Nephron (organoid): ENCODE results near the gene KRTAP10-6.

Experiments
- H3K27ac Mint-ChIP-seq, 3 experiments: 2 replicates each; pipeline ENCODE4 v1.8.0; 2020; ENCODE audit warnings: mixed read lengths in 3 of 3, mild to moderate bottlenecking in 2 of 3, moderate library complexity in 1 of 3
- H3K27me3 Mint-ChIP-seq: 2 replicates; pipeline ENCODE4 v1.8.0; 2021; ENCODE audit warnings: low read depth, mild to moderate bottlenecking, moderate library complexity, mixed read lengths
- H3K36me3 Mint-ChIP-seq: 2 replicates; pipeline ENCODE4 v1.8.0; 2020; ENCODE audit warnings: low read depth, mixed read lengths
- H3K4me1 Mint-ChIP-seq: 2 replicates; pipeline ENCODE4 v1.8.0; 2020; ENCODE audit warnings: mixed read lengths
- H3K4me3 Mint-ChIP-seq, 3 experiments: 2 replicates each; pipeline ENCODE4 v1.8.0; 2020; ENCODE audit warnings: mild to moderate bottlenecking in 3 of 3, mixed read lengths in 3 of 3, moderate library complexity in 2 of 3
- H3K9me3 Mint-ChIP-seq: 2 replicates; pipeline ENCODE4 v1.8.0; 2020; ENCODE audit warnings: mixed read lengths
- TF ChIP-seq, protein P1 (sequence below), 3 experiments: fragments of 200-600 bp; sonication (generic); IDR thresholded peaks; one replicate each; pipeline ENCODE4 v1.5.0; 2021; ENCODE audit warnings: antibody characterized with exemption in 3 of 3; ENCODE audit not compliant: unreplicated experiment in 3 of 3

KRTAP10-6 gene

DNA sequence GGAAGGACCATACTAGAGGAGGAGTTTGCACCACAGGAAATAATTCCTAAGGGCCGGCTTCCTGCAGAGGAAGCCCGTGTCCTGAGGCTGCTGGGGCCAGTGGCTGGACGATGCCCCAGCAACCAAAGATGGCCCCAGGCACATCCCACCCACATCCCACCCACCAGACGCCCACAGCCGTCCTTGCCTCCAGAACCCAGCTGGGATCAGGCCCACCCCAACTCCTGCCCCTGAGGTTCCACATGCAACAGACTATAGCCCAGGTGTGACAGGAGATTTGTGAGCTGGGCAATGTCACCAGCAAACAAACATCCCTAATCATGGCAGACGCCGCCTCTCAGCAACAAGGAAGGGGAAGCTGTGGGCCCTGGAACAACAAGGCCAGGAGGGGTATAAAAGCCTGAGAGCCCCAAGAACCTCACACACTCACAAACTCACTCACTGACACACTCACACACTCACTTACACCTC lies 34.4 kb upstream of the KRTAP10-6 start, which contains the start of gene KRTAP10-9:
KRTAP10-9 (plus strand) TSS at position 421 of the 471 bp plus-strand sequence. CDS start 79 bp downstream, outside the sequence.
- peaks cover 26% of the 10 kb centered on the region for H3K36me3 Mint-ChIP-seq
- peaks cover 49% of the 10 kb centered on the region for H3K9me3 Mint-ChIP-seq
- TF ChIP-seq, protein P1, sequence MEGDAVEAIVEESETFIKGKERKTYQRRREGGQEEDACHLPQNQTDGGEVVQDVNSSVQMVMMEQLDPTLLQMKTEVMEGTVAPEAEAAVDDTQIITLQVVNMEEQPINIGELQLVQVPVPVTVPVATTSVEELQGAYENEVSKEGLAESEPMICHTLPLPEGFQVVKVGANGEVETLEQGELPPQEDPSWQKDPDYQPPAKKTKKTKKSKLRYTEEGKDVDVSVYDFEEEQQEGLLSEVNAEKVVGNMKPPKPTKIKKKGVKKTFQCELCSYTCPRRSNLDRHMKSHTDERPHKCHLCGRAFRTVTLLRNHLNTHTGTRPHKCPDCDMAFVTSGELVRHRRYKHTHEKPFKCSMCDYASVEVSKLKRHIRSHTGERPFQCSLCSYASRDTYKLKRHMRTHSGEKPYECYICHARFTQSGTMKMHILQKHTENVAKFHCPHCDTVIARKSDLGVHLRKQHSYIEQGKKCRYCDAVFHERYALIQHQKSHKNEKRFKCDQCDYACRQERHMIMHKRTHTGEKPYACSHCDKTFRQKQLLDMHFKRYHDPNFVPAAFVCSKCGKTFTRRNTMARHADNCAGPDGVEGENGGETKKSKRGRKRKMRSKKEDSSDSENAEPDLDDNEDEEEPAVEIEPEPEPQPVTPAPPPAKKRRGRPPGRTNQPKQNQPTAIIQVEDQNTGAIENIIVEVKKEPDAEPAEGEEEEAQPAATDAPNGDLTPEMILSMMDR (IDR thresholded peaks at IDR 0.05; ENCODE audit: unreplicated experiment in 3 of 3), result no peak
- peaks cover 21% of the 10 kb centered on the region for H3K27me3 Mint-ChIP-seq
- H3K4me1 Mint-ChIP-seq, result no peaks in the 10 kb centered on the region
- no peak within 1 kb of the TSS for H3K27ac Mint-ChIP-seq
- no peak within 1 kb of the TSS for H3K4me3 Mint-ChIP-seq

DNA sequence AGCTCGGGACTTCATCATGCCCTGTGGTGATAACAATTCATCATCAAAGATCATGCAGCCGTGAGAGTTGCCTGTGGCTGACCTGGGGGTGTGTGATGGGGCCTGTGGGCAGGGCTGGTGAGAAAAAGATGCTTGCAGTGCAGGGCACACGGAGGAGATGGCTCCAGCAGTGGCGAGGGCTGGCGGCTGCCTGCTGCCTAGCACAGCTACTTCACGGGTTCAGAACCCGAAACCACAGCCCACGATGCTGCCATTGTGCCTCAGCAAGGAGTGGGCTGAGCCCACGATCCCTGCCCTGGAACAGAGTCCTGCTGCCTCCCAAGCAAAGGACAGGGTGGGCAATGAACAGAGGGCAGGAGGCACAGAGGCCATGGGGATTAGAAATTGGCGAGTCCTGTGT lies 34.0 kb upstream of the KRTAP10-6 start:
- Mint-ChIP-seq H3K4me3 (no peak overlapping the region), H3K9me3 (peaks cover 47% of the 10 kb centered on the region), H3K36me3 (peaks cover 26% of the 10 kb centered on the region), H3K27ac (no peak overlapping the region), H3K27me3 (peaks cover 21% of the 10 kb centered on the region), H3K4me1 (no peaks in the 10 kb centered on the region)
- TF ChIP-seq, protein P1 (IDR thresholded peaks at IDR 0.05; ENCODE audit: unreplicated experiment in 3 of 3), result no peak

DNA sequence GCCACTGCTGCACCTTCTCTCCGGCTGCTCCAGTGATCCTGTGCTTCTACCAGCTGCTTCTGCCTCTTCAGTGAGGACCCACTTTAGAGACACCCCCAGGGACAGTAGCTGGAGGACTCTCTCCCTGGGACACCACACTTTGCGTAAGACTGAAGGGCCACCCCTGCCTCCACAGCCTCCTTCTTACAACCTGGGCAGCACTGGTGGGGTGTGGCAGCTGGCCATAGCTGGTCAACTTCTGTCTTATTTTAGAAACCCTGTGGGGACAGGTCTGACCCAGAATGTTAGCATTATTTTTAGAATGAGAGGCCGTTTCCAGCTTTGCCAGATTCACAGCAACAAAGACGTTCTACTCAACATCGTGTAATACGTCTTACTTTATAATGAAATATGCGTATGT lies 33.5 kb upstream of the KRTAP10-6 start:
- Mint-ChIP-seq H3K9me3 (peaks cover 44% of the 10 kb centered on the region), H3K27ac (no peak overlapping the region), H3K36me3 (peaks cover 23% of the 10 kb centered on the region), H3K4me3 (no peak overlapping the region), H3K27me3 (peaks cover 18% of the 10 kb centered on the region), H3K4me1 (no peaks in the 10 kb centered on the region)
- TF ChIP-seq, protein P1 (IDR thresholded peaks at IDR 0.05; ENCODE audit: unreplicated experiment in 3 of 3), result no peak

DNA sequence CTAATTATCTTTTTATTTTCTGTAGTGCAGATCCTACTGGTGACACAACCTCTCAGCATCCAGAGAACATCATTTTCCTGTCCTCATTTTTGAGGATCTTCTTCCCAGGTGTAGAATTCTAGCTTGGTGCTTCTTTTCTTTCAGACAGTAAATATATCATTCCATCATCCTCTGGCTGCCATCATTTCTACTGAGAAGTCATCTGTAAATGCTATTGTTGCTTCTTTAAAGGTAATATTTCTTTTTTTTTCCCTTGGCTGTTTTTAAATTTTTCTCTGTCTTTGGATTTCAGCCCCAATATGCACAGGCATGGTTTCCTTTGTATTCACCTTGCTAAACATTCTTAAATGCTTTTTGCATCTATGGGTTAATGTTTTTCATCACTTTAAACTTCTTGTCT lies 31.3 kb upstream of the KRTAP10-6 start:
- peaks cover 18% of the 10 kb centered on the region for H3K36me3 Mint-ChIP-seq
- peaks cover 12% of the 10 kb centered on the region for H3K27me3 Mint-ChIP-seq
- no peaks in the 10 kb centered on the region for H3K4me1 Mint-ChIP-seq
- H3K9me3 Mint-ChIP-seq, result peaks cover 55% of the 10 kb centered on the region
- no peak overlapping the region for H3K27ac Mint-ChIP-seq
- TF ChIP-seq, protein P1 (IDR thresholded peaks at IDR 0.05; ENCODE audit: unreplicated experiment in 3 of 3), result no peak
- no peak overlapping the region for H3K4me3 Mint-ChIP-seq

DNA sequence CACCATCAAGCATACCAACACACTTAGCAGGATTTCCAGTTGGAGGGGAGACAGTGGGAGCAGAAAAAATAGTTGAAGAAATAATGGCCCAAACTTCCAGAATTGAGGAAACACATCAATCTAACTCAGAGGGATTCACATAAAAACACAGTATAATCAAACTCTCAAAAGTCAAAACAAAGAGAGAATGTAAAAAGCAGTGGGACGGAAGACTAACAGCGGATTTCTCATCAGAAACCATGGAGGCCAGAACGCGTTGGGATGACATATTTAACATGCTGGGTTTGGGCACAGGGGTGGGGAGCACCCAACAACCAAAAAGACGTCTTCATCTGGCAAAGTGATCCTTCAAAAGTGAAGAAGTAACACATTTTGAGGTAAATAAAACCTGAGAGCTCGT lies 27.6 kb upstream of the KRTAP10-6 start:
- TF ChIP-seq, protein P1 (IDR thresholded peaks at IDR 0.05; ENCODE audit: unreplicated experiment in 3 of 3), result no peak
- Mint-ChIP-seq H3K36me3 (peaks cover 18% of the 10 kb centered on the region), H3K27me3 (peaks cover 11% of the 10 kb centered on the region), H3K4me1 (no peaks in the 10 kb centered on the region), H3K9me3 (peaks cover 53% of the 10 kb centered on the region), H3K27ac (no peak overlapping the region), H3K4me3 (no peak overlapping the region)

DNA sequence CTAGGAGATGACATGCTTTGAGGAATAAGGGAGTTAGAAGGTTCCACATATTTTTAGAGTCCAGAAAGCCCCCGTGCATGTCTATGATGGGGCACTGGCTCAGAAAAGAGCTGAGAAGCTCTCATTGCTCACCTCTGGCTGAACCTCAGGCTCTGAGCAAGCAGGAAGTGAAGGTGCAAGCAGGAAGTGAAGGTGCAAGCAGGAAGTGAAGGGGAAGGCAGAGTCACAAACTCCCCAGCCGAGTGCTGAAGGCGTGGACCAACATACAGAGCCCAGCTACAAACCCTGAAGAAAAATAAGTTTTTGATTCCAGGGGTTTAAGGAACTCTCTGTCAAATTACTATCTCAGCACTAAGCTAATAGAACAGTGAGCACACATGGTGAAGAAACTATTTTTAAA lies 26.6 kb upstream of the KRTAP10-6 start:
- H3K27ac Mint-ChIP-seq, result no peak overlapping the region
- peaks cover 10% of the 10 kb centered on the region for H3K36me3 Mint-ChIP-seq
- no peaks in the 10 kb centered on the region for H3K4me1 Mint-ChIP-seq
- peaks cover 43% of the 10 kb centered on the region for H3K9me3 Mint-ChIP-seq
- TF ChIP-seq, protein P1 (IDR thresholded peaks at IDR 0.05; ENCODE audit: unreplicated experiment in 3 of 3), result no peak
- no peak overlapping the region for H3K4me3 Mint-ChIP-seq
- peaks cover 11% of the 10 kb centered on the region for H3K27me3 Mint-ChIP-seq
